Measurements from ENCODE around the gene NPAS2.
A peak's percentile ranks its signal among the peaks of the same experiment; 100 is the strongest.

NPAS2 gene

DNA sequence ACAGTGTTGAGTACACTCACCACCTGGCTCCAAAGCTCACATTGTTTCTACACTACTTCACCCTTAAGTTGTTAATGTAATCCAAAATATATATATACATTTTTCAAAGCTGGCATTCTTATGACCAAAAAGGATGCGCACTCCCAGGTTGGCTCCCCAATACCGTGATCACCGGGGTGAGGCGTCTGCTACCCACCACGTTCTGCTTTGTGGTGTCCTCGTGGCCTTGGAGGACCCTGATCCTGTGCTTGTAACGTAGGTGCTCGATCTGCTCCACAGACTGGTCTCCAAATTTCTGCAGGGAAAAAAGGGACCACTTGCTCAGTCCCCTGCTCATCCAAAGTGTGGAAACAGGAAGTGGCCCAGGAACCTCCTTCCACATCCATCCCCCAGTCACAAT, 207.9 kb downstream of the NPAS2 start:
- no peak for TF ChIP-seq ZFX (IDR thresholded peaks at IDR 0.05)
- TF ChIP-seq, protein P1, sequence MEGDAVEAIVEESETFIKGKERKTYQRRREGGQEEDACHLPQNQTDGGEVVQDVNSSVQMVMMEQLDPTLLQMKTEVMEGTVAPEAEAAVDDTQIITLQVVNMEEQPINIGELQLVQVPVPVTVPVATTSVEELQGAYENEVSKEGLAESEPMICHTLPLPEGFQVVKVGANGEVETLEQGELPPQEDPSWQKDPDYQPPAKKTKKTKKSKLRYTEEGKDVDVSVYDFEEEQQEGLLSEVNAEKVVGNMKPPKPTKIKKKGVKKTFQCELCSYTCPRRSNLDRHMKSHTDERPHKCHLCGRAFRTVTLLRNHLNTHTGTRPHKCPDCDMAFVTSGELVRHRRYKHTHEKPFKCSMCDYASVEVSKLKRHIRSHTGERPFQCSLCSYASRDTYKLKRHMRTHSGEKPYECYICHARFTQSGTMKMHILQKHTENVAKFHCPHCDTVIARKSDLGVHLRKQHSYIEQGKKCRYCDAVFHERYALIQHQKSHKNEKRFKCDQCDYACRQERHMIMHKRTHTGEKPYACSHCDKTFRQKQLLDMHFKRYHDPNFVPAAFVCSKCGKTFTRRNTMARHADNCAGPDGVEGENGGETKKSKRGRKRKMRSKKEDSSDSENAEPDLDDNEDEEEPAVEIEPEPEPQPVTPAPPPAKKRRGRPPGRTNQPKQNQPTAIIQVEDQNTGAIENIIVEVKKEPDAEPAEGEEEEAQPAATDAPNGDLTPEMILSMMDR (conservative IDR thresholded peaks at IDR 0.05): no peak

DNA sequence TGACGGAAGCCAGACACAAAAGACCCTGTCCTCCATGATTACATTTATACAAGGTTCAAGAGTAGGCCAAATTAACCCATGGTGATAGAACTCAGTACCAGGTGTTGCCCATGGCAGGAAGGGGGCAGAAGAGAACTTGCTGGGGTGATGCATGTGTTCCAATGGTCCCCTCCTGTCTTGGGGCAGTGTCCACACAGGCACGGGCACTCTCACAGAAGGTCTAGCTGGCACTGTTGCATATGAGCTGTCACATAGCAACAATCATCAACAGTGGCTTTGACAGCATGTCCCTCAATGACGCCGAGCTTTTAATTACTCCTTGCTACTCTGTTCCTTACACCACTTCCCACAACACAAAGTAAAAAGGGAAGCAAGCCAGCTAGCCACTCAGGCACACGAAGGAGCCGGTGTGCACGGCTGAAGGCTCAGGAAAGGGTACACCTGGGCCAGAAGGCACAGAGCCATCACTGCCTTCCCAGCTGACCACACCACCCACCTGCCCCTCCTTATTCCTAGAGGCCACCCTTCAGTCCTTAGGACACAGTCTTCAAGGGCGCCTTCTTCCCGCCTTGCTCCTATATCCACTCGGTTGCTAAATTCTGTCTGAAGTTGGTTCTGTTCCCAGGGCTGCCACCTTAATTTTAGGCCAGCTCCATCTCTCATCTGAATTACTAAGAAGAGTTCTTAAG, 211.1 kb downstream of the NPAS2 start:
- no peak overlapping the region for H3K27ac ChIP-seq
- TF ChIP-seq, protein P1 (conservative IDR thresholded peaks at IDR 0.05): no peak
- no peak for TF ChIP-seq ZFX (IDR thresholded peaks at IDR 0.05)

More for the DNA sequence above, 207.9 kb downstream of the NPAS2 start:
- no peak overlapping the region for H3K27ac ChIP-seq

DNA sequence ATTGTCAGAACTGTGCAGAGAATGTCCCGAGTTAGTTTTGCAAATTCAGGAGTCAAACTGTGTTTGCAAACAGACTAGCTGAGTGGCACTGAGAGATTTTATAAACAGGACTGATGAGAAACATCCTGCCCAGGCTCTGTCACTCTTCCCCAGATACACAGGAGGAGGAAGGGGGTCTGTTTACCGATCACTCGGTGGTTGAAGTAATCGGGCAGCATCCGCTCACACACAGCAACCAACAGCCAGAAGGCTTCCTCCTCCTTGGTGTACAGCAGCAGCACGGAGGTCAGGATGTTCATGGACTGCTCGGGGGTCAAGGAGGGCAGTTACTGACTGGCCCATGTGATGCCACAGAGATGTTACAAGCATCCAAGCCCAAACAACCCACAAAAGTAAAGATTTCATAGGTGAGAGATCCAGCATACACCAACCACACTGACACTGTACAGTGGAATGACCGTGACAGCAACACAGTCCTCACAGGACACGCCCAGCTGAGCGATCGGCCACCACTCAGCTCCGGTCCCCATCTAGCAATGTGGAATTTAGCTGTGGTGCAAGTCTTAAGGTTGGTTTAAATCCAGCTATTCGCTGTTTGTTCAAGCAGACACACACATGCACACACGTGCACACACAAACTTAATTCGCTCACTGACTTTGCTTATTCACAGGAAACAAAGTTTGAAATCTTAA, 212.3 kb downstream of the NPAS2 start:
- H3K27ac ChIP-seq: no peak overlapping the region
- TF ChIP-seq ZFX (IDR thresholded peaks at IDR 0.05): no peak
- TF ChIP-seq, protein P1 (conservative IDR thresholded peaks at IDR 0.05): no peak

- no peak overlapping the region for H3K27ac ChIP-seq
These were observed 216.6 kb downstream of the NPAS2 start for GRCh38 chr2:101036562-101036961.

DNA sequence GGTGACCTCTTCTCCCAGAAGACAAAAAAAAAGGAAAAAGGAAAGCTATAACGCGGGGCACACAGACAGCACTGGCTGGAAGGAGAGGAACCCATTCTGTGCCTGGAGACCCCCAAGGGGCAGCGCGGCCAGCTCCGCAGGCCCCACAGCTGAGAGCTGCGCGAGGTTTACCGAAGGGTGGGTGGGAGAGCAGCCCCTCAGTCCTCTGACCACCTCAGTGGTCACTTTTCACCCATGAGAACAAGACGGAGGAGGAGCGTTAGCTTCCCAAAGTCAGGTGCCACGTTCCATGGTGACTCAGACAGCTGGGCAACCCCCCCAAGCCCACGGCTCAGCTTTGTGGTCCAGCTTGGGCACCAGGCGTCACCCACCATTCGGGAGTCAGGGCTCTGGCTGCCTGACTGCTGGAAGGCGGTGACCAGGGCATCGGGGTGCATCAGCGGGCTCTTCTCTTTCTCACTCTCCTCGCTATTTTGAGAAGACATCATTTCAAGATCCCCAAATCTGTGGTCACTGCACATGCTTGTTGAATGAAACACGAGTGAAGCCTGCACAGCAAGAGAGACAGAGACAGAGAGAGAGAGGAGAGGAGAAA, 217.3 kb downstream of the NPAS2 start:
- TF ChIP-seq, protein P1 (conservative IDR thresholded peaks at IDR 0.05): no peak
- TF ChIP-seq ZFX (IDR thresholded peaks at IDR 0.05): no peak
- no peak overlapping the region for H3K27ac ChIP-seq

More at GRCh38 chr2:101036562-101036961, 216.6 kb downstream of the NPAS2 start:
- TF ChIP-seq ZFX (IDR thresholded peaks at IDR 0.05): no peak
- TF ChIP-seq, protein P1 (conservative IDR thresholded peaks at IDR 0.05): peak; percentile 75

GRCh38 chr2:101038455-101039255, 218.7 kb downstream of the NPAS2 start:
- TF ChIP-seq, protein P1 (conservative IDR thresholded peaks at IDR 0.05): peak; percentile 65
- TF ChIP-seq ZFX (IDR thresholded peaks at IDR 0.05): no peak

More at GRCh38 chr2:101038455-101039255, 218.7 kb downstream of the NPAS2 start:
- H3K27ac ChIP-seq: no peak overlapping the region

All from C4-2B (cell line).